ENCODE data around the gene IBTK.
A peak's percentile ranks its signal among the peaks of the same experiment; 100 is the strongest.
"Not testable (repeated sequence)": the region's sequence is repeated elsewhere in the genome, so short reads cannot be mapped to it uniquely, and the experiment has no call there.

The IBTK gene

DNA sequence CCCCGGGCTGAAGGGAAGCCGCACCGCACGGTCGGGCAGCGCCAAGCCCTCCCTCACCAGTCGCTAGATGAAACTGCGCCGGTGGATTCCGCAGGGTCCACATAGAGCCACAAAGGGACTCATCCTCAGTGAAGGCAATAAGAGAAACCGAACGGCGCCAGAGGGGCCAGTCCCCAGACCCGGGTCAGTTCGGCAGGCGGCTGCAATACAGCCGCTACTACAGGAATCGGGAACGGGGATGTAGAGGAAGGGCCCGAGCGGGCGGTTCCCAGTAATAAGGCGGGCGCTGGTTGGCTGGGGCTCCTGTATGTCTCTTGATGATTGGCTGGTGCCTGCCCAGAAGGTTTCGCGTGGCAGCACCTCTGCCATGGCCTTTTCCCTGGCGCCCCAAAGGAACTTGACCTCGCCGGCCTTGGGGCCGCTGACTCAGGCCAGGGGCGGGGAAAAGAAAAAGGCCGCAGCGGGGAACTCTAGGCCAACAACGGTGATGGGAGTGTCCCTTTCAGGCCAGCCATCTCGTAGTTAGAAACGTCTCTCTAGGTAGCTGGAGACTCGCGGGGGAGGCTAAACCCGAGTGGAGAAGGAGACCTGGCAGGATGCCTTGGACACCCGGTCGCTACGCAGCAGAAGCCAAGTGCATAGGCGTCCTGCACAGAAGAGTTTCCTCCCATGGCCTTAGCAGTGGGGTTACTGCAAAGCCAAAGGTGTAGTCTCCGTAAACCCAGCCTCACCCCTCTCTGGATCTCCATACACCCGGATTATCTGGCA lies at the start of gene IBTK:
Gene IBTK (minus strand): TSS at position 240 of the 768 bp plus-strand sequence. CDS start 7,258 bp downstream, outside the sequence.
- Mint-ChIP-seq H3K4me3 (peak within 1 kb of the TSS; percentile 91), H3K27me3 (no peaks in the 10 kb centered on the region), H3K4me1 (peaks cover 37% of the 10 kb centered on the region), H3K36me3 (peaks cover 7% of the 10 kb centered on the region), H3K9me3 (no peaks in the 10 kb centered on the region), H3K27ac (peak within 1 kb of the TSS; percentile 99)
- ATAC-seq: peak; percentile 97

GRCh38 chr6:82283771-82284410 lies 36.3 kb upstream of the IBTK start:
- H3K4me1 Mint-ChIP-seq: peaks cover 20% of the 10 kb centered on the region
- no peaks in the 10 kb centered on the region for H3K36me3 Mint-ChIP-seq
- H3K4me3 Mint-ChIP-seq: no peak overlapping the region
- ATAC-seq: no peak
- no peaks in the 10 kb centered on the region for H3K9me3 Mint-ChIP-seq
- H3K27ac Mint-ChIP-seq: no peak overlapping the region
- peaks cover 18% of the 10 kb centered on the region for H3K27me3 Mint-ChIP-seq

GRCh38 chr6:82281550-82281949 lies 34.0 kb upstream of the IBTK start:
- ATAC-seq, H3K27ac Mint-ChIP-seq, H3K36me3 Mint-ChIP-seq, H3K9me3 Mint-ChIP-seq: not testable (repeated sequence)
- peaks cover 20% of the 10 kb centered on the region for H3K4me1 Mint-ChIP-seq
- peak overlapping the region; percentile 3 for H3K4me3 Mint-ChIP-seq
- peaks cover 18% of the 10 kb centered on the region for H3K27me3 Mint-ChIP-seq

GRCh38 chr6:82277686-82278085 lies 30.1 kb upstream of the IBTK start:
- H3K27ac Mint-ChIP-seq: no peak overlapping the region
- no peaks in the 10 kb centered on the region for H3K9me3 Mint-ChIP-seq
- peaks cover 15% of the 10 kb centered on the region for H3K4me1 Mint-ChIP-seq
- H3K36me3 Mint-ChIP-seq: no peaks in the 10 kb centered on the region
- ATAC-seq: no peak
- peaks cover 10% of the 10 kb centered on the region for H3K27me3 Mint-ChIP-seq
- no peak overlapping the region for H3K4me3 Mint-ChIP-seq

GRCh38 chr6:82275686-82276085 lies 28.1 kb upstream of the IBTK start:
- no peaks in the 10 kb centered on the region for H3K36me3 Mint-ChIP-seq
- no peaks in the 10 kb centered on the region for H3K9me3 Mint-ChIP-seq
- H3K27me3 Mint-ChIP-seq: no peaks in the 10 kb centered on the region
- no peak overlapping the region for H3K4me3 Mint-ChIP-seq
- ATAC-seq: no peak
- H3K27ac Mint-ChIP-seq: no peak overlapping the region
- no peaks in the 10 kb centered on the region for H3K4me1 Mint-ChIP-seq

GRCh38 chr6:82273295-82273694 lies 25.8 kb upstream of the IBTK start:
- no peaks in the 10 kb centered on the region for H3K9me3 Mint-ChIP-seq
- H3K36me3 Mint-ChIP-seq: no peaks in the 10 kb centered on the region
- H3K27me3 Mint-ChIP-seq: no peaks in the 10 kb centered on the region
- no peak overlapping the region for H3K4me3 Mint-ChIP-seq
- H3K27ac Mint-ChIP-seq: no peak overlapping the region
- no peaks in the 10 kb centered on the region for H3K4me1 Mint-ChIP-seq
- no peak for ATAC-seq

DNA sequence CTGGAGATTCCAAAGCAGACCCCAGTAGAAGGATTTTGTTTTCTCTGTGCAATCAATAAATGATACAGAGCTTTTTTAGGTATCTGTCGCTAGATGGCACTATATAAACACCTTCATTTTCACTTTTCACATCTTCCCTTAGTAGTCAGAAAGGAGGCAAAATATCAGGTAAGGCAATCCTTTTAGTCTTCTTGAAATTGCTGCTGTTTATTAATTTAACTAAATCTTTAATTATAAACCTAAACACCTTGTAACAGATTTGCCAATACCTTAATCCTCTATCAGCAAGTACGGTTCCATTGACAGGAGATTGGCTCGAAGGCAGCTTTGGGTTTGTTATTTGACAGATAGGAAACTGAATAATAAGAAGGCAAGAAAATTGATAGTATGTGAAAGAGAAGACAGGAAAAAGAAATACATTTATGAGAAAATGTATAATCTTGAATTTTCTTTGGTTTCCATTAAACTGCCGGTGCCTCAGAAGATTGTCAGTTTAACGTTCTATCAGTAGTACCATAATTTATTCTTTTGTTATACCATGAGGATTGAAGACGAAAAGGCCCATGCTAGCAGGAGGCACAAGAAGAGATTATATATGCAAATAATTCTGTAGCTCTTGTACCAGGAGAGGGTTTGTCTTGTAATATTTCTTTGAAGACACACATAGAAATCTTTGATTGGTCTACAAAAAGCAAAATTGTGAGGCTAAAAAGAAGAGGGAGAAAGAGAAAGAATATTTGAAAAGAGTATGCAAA lies 23.5 kb upstream of the IBTK start:
- no peak for ATAC-seq
- Mint-ChIP-seq H3K27ac (no peak overlapping the region), H3K9me3 (no peaks in the 10 kb centered on the region), H3K4me3 (no peak overlapping the region), H3K36me3 (no peaks in the 10 kb centered on the region), H3K4me1 (no peaks in the 10 kb centered on the region), H3K27me3 (no peaks in the 10 kb centered on the region)

- H3K4me3 Mint-ChIP-seq: no peak overlapping the region
- no peak overlapping the region for H3K27ac Mint-ChIP-seq
- no peaks in the 10 kb centered on the region for H3K4me1 Mint-ChIP-seq
- no peak for ATAC-seq
- H3K9me3 Mint-ChIP-seq: no peaks in the 10 kb centered on the region
- H3K27me3 Mint-ChIP-seq: no peaks in the 10 kb centered on the region
- H3K36me3 Mint-ChIP-seq: no peaks in the 10 kb centered on the region
Measured at GRCh38 chr6:82268301-82268846, 20.8 kb upstream of the IBTK start.

- H3K4me3 Mint-ChIP-seq: no peak overlapping the region
- H3K36me3 Mint-ChIP-seq: no peaks in the 10 kb centered on the region
- H3K27me3 Mint-ChIP-seq: no peaks in the 10 kb centered on the region
- no peak overlapping the region for H3K27ac Mint-ChIP-seq
- ATAC-seq: no peak
- H3K9me3 Mint-ChIP-seq: no peaks in the 10 kb centered on the region
- no peaks in the 10 kb centered on the region for H3K4me1 Mint-ChIP-seq
Measured at GRCh38 chr6:82264824-82265223, 17.3 kb upstream of the IBTK start.

DNA sequence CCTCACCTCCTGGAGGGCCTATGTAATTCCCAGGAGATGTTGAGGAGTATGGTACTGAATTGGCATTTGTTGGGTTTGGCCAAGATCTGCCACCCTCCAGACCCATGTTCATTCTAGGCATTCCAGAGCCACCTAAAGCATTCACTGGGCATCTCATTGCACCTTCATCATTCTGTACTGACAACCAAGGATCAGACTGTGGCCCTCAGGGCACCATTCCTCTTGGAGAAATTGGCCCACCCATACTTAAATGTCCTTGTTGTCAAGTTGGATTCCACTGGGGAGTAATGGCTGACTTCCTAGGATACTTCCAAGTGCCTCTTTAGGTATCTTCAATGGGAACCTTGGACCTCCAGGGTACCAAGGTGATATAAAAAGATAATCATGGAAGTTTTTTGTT lies 16.8 kb upstream of the IBTK start:
- no peaks in the 10 kb centered on the region for H3K36me3 Mint-ChIP-seq
- no peaks in the 10 kb centered on the region for H3K4me1 Mint-ChIP-seq
- no peak overlapping the region for H3K27ac Mint-ChIP-seq
- ATAC-seq: no peak
- H3K9me3 Mint-ChIP-seq: no peaks in the 10 kb centered on the region
- no peak overlapping the region for H3K4me3 Mint-ChIP-seq
- H3K27me3 Mint-ChIP-seq: no peaks in the 10 kb centered on the region

DNA sequence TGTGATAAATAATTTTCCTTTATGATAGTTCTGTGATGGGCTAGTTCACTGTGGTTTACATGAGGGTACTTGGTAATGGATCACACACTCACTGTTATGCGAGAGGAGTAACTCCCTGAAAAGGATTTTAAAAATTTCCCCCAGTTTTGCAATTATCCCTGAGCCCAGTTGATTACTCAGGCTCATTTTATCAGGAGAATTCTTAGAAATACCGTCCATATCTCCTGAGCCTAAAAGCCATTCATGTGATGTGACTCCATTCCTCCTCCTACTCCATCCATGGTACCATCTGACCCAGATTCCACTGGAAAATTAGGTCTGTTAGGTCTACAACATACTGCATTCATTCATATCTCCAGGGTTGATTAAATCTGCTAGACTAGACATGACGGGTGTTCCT lies 16.4 kb upstream of the IBTK start:
- Mint-ChIP-seq H3K4me1 (no peaks in the 10 kb centered on the region), H3K4me3 (no peak overlapping the region), H3K36me3 (no peaks in the 10 kb centered on the region), H3K27ac (no peak overlapping the region), H3K27me3 (no peaks in the 10 kb centered on the region), H3K9me3 (no peaks in the 10 kb centered on the region)
- no peak for ATAC-seq

GRCh38 chr6:82260997-82261732 lies 13.6 kb upstream of the IBTK start:
- Mint-ChIP-seq H3K36me3 (no peaks in the 10 kb centered on the region), H3K4me3 (no peak overlapping the region), H3K4me1 (no peaks in the 10 kb centered on the region), H3K9me3 (no peaks in the 10 kb centered on the region), H3K27me3 (no peaks in the 10 kb centered on the region), H3K27ac (no peak overlapping the region)
- ATAC-seq: no peak

DNA sequence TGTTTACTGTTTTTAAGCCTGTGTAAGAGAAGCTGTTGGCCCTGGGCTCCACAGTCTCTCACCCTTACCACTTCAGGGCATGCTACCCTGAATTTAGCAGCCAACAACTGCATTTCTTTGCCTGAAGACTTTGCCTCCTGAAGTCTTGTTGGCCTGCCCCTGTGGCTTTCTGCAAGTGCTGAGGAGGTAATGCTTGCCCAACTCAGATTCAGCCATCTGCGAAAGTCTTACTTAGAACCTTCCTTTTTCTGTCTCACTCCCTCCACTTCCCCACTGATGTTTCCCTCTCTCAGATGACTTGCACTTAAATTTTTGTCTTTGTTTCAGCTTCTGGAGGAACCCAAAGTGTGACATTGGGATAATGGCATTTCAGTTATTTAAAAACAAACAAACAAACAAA lies 11.8 kb upstream of the IBTK start:
- Mint-ChIP-seq H3K9me3 (no peaks in the 10 kb centered on the region), H3K27ac (no peak overlapping the region), H3K4me1 (no peaks in the 10 kb centered on the region), H3K27me3 (no peaks in the 10 kb centered on the region), H3K36me3 (no peaks in the 10 kb centered on the region), H3K4me3 (no peak overlapping the region)
- no peak for ATAC-seq

- no peak overlapping the region for H3K27ac Mint-ChIP-seq
- no peaks in the 10 kb centered on the region for H3K9me3 Mint-ChIP-seq
- H3K36me3 Mint-ChIP-seq: no peaks in the 10 kb centered on the region
- no peak overlapping the region for H3K4me3 Mint-ChIP-seq
- no peaks in the 10 kb centered on the region for H3K27me3 Mint-ChIP-seq
- no peaks in the 10 kb centered on the region for H3K4me1 Mint-ChIP-seq
- no peak for ATAC-seq
Measured at GRCh38 chr6:82257088-82257774, 9.7 kb upstream of the IBTK start.
